ENCODE results near the gene QRFP.

The QRFP gene

GRCh38 chr9:130933114-130934046, 36.8 kb upstream of the QRFP start:
- FAIRE-seq: no peak

DNA sequence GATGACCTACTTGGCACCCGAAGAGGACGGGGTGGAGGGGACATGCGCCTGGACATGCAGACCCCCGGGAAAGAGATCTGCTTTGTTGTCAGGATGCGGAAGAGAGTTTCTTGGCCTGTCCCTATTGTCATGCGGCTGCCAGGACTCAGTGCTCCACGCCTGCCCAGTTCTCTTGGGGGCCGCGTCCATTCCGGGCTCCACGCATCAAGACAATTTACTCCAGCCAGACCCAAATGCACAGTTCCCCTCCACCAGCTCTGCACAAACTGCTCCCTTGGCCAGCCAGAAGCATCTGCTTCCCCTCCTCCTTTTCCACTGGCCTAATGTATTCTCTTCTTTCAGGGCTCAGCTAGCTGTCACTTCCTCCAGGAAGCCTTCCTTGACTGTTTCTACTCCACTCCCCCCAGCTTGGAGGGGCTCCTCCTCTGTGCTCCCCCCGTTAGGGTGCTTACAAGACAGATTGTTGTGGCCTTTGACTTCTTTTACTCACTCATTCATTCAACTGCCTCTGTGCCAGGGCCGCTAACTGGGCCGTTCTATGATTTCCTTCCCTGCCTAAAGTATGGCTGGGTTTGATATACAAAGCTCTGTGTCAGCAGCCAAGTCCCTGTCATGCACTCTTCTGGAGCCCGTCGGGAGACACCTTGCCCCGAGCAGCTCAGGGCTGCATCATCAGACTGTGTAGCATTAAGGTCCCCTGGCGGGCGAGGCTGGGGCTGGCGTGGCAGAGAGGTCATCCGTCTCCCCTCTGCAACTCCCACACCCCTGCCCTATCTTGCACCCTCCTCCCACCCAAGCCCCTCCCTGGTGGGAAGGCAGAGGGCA, 35.9 kb upstream of the QRFP start:
- FAIRE-seq: no peak

DNA sequence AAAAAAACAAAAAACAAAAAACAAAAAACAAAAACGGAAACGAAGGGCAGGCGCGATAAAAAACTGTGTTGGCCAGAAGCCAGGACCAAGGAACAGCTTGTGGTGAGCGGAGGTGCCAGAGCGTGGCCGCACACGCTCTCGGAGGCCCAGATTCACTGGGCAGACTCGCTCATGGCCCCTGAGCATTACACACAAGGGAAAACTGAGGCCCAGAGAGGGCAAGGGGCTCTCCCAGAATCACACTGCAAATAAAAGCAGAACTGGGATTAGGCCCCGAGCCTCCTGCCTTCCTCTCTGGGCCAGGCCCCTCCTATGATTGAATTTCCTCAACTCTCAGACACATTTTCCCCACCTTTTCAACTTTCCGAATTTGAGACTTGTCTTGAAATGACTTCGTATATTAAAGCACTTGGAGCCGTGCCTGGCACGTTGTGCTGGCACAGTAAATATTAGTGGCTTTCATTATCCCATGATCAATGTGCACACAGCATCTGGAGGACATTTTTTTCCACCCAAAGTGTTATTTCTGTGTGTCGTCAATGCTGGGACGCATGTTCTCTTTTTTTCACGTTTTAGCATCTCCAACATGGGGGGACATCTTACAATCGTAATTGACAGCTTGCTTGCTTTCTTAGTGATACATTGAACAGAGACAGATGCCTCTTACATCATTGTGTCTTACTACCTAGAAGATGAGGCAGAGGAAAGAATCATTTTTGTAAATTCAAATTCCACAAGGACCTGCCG, 35.1 kb upstream of the QRFP start:
- no peak for FAIRE-seq

DNA sequence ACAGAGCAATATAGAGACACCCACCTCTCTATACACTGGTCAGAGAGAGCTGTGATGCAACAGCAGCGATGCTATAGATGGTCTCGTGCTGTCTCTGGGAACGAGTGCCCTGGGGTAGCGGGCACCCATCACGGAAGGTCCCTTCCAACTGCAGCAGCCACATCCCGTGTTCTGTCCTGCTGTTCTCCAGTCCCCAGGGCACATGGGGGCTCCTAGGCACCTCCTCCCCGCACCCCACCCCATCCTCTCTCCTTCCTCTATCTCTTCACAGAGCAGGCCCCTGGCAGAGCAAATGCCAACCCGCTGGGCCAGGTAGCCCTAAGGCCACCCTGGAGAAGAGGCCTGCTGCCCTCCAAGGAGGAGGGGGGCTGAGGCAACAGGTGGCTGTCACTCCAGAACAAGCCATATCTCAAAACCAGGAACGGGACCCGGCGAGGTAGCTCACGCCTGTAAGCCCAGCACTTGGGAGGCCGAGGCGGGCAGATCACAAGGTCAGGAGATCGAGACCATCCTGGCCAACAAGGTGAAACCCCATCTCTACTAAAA, 34.3 kb upstream of the QRFP start:
- no peak for FAIRE-seq

GRCh38 chr9:130930132-130930803, 33.7 kb upstream of the QRFP start:
- FAIRE-seq: no peak

GRCh38 chr9:130929571-130930038, 33.0 kb upstream of the QRFP start:
- FAIRE-seq: no peak

DNA sequence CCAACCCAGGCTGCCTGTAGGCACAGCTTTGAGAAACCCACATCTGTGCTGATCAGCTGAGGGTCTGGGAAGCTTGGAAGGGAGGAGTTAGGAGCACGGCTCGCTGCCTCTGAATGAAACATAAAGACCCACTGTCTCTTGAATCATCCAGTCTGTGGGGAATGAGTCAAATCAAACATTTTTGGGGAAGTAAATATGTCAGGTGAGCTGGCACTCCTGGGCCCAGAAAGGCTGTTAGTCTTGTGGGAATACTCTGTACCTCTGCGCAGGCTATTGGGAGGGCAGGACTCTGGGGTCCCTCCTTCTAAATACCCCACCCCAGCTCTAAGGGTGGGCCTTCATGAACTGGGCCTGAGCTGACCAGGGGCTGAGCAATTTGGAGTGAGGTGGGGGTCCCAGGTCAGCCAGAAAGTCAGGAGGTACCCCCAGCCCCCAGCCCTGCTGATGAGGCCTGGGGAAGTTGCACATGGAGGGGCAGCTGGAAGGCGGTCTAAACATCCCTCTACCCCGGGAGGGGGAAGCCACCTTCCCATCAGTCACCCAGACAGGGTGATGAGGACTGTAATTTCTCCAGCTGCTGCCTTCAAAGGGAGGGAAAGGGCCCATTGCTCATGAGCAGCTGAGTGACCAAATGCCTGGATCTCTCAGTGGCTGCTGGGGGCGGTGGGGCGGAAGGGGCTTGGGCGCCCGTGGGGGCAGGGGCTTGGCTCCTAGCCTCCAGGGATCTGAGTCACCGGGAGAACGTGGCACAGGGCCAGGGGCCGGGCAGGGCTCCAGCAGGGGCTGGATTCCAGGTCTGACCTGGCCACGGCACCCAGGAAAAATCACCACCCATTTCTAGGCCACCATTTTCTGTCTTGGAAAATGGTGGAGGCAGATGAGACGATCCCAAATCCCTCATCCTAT, 31.6 kb upstream of the QRFP start:
- no peak for FAIRE-seq

DNA sequence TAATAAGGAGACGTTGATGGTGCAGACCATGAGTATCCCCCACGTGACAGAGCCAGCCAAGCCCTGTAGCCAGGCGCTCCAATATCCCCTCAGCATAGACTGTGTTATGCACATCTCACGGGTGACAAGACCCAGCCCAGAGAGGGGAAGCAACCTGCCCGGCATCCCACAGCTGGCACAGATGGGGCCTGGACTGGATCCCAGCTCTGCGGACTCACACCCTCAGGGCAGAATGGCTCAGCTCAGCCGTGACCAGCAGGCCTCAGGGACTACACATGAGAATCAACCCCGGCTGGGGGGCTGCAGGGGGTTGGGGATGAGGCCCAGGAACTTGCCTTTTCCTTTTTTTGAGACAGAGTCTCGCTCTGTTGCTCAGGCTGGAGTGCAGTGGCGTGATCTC, 30.7 kb upstream of the QRFP start:
- no peak for FAIRE-seq

DNA sequence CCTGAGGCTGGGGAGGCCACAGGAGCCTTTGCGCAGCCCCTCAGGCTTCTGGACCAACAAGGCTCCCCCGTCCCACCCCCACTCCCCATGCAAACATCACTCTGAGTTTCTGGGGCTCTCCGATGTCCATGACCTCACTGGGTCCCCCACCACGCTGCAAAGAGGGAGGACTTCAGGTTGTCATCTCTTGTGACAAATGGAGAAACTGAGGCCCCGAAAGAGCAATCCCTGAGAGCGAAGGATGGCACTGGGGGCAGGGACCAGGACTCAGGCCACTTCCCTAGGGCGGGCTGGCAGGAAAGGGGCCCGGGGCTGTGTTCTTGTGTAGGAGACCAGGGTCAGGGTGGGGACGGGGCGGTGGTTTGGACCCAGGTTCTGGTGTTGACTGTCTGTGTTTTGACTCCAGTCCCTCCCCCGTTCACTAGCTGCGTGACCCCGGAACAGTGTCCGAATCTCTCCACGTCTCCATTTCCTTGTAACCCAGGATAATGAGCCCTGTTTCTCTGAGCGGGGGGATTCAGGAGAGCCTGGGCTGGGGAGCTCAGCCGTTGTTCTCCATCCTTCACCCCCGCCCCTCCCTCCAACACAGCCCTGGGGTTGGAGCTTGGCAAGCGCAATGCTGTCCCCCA, 28.6 kb upstream of the QRFP start:
- FAIRE-seq: no peak

DNA sequence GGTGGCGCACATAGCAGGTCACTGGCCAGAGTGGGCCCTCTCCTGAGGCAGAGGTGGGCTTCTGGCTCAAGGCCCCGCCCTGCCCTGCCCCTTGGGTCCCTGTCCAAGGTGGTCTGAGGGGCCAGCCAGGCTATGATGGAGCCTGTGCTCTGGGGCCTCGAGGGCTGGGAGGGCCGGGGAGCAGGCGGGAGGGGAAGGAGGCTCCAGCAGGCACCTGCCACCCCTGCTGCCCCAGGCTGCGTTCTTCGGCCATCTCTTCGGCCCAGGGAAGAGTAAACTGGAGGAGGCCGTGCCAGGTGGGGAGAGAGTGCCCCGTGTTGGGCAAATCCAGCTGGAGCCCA, 27.8 kb upstream of the QRFP start:
- FAIRE-seq: no peak

DNA sequence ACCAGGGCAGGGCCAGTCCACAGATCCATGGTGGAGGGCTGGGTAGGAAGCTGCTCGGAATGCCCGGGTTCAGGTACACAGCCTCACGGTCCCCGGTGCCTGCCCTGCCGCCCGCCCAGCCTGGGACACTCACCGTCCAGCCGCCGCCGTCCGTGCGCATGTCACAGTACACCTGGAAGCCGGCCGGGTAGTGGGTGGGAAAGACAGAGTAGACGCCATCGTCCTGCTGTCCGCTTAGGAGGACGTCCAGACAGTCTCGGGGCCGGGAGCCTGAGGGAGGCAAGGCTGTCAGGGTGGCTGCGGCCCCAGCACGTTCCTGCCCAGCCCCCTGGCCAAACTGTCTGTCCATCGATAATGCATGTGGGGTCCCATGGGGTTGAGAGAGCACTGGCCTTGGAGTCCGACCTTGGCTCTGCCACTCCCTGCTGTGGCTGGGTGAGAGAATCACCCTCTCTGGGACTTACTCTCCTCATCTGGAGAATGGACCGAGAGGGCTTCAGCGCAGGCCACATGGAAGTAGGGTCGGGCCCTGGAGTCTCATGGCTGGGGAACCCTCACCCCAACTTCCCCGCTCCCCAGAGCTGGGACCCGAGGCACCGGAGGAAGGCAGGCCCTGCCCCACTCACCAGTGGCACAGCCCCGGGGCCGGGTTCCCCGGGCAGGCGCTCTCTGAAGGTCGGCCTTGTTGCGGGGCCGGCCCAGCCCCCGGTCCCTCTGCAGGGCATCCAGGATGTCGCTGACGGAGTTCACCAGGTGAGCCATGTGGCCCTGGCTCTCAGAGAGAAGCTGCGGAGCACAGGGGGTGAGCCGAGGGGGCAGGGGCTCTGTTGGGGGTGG, 27.2 kb upstream of the QRFP start:
- FAIRE-seq: no peak

- no peak for FAIRE-seq
These were observed 26.4 kb upstream of the QRFP start for GRCh38 chr9:130922893-130923610.

DNA sequence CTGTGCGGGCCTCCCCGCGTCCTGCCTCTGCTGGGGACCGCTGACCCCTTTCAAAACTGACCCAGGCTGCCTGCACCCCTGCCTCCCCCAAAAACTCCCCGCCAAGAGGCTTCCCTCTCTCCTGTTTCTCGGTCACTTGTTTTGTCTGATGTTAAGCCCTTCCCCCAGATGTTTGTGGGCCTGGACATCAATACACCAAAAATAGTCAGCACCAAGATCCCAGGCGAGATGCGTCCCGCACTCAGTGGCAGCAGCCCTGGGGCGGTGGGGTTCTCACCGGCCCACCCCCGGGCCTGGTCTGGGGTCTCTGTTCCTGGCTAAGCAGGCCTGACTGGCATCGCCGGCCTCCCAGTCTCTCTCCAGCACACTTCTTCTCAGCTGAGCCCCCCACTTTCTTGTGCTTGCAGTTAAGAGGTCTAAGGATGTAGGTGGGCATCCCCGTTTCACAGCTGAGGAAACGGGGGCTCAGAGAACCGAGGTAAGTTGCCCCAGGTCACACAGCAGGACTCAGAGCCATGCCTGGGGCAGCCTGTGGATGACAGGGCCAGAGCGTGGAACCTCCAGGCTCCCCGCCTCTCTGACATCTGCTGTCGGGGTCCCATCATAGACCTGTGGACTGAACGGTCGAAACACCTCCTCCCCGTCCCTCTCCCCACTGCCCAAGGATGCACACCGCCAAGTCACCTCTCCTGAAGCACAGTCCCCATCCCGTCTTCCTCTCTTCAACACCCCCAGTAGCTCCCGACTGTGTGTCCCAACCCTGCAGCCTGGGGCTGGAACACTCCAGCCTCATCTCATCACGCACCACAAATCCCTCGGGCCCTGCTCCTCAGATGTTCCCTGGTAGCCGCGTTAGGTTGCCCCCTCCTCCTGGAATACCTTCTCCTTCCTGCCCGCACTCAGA, 25.6 kb upstream of the QRFP start:
- FAIRE-seq: no peak

DNA sequence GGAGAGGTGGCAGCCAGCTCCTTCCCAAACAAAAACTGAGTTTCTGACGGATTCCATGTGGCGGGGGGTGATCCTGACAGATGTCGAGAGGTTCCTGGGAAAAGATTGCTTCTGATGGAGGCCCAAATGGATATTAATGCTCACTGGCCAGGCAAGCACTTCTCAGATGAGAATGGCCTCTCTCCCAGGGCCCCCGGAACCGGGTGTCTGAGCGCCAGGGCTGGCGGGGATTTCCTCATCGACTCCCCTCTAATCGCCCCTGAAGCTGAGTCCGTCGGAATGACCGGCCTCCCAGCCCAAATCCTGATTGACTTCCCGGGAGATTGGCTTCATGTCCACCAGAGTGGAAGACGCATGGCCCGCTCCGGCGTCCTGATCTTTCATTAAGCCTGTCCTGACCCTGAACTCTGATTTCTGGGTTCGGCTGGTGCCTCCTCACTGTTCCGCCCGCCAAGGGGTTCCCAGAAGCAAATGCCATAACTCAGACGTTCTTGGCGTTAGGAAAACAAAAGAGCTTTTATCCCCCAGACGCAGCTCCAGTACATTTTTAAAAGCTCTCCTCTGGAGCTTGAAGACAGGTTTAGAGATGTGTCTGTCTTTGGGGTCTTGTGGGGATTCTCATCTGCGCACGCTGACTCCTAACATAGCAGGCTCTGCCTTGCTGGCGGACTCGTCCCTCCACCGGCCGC, 24.8 kb upstream of the QRFP start:
- no peak for FAIRE-seq

- FAIRE-seq: no peak
These were observed 24.2 kb upstream of the QRFP start for GRCh38 chr9:130920762-130921299.

DNA sequence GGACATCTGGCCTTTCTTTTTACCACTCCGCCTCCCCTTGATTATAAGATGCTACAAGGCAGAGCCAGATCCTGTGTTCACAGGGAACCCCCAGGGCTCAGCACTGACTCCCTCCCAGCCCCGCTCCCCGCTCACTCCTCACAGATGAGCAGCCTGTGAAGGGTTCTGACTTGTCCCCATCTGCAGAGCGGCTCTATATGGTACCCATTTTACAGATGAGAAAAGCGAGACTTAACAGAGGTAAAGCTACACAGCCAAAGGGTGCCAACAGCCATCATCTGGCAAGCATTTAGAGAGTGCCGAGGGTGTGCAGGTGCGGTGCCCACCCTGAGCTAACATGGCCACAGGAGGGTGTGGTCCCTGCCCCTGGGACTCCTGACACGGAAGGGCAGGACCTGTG, 23.6 kb upstream of the QRFP start:
- FAIRE-seq: no peak

DNA sequence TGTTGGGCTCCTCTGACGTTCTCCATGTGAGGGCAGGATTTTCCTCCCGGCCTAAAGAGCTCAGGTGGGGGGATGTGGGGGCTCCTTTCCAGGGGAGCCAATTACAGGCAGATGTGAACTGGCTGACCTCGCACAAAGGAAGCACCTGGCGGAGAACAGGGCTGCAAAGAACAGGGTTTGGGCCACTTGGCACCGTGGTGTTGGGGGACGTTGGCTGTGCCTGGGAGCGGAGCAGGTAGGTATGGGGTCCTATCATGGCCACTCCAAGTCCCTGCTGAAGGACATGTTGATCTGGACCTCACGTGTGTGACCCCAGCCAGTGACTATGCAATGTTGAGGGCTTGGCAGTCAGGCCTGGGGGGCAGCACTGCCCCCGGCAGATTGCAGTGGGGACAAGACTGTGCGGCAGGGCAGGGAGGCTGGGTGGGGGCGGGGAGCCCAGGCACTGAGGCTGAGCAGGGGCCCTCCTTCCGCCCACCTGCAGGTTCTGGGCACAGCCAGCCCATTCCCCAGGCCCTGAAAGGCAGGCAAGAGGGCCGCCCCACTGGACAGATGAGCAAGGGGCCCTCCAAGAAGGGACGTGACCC, 23.0 kb upstream of the QRFP start:
- no peak for FAIRE-seq

Data from endometrium (tissue), 2 donors.